HCT116 (cell line): ENCODE data around the gene SOX2.

ENCODE experiments used
- POLR2AphosphoS5 ChIP-seq: IDR thresholded peaks from 2 replicates; pipeline ENCODE4 v1.6.1; 2011; ENCODE audit warnings: mild to moderate bottlenecking, low read depth, low read length, moderate library complexity
- TF ChIP-seq, protein P1 (sequence below): IDR thresholded peaks from 2 replicates; pipeline ENCODE4 v1.6.1; 2012

GRCh38 chr3:181726351-181727330, 14.9 kb downstream of the SOX2 start:
- no peak for TF ChIP-seq POLR2AphosphoS5
- TF ChIP-seq, protein P1, sequence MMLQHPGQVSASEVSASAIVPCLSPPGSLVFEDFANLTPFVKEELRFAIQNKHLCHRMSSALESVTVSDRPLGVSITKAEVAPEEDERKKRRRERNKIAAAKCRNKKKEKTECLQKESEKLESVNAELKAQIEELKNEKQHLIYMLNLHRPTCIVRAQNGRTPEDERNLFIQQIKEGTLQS = no peak
